Calu3 (cell line): Measurements from ENCODE around the gene SKI. TPM values are rescaled to one million over a fixed set of nuclear protein-coding genes. Genes with fewer than 3 reads are reported as not detected.

Experiments used
- BruUV-seq: library from RNA; stranded (reverse); fragments of 400-500 nt; replicated peaks from 2 replicates; lab custom pipeline; 2021; lab: Mats Ljungman, UMichigan
- CTCF ChIA-PET: fragments of 300-600 bp; sonication (Branson Sonifier 250); formaldehyde crosslinking; loops from one replicate; lab custom pipeline; 2022; ENCODE audit warnings: antibody characterized with exemption; lab: Charles Lee
- DNase-seq: peaks from one replicate; pipeline ENCODE4 v3.0.0; 2022
- H3K27ac Mint-ChIP-seq: one replicate; pipeline ENCODE4 v1.8.0; 2022; ENCODE audit warnings: mixed read lengths; ENCODE audit not compliant: unreplicated experiment
- H3K27me3 Mint-ChIP-seq: one replicate; pipeline ENCODE4 v1.8.0; 2022; ENCODE audit warnings: mixed read lengths; ENCODE audit not compliant: unreplicated experiment
- H3K36me3 Mint-ChIP-seq: one replicate; pipeline ENCODE4 v1.8.0; 2022; ENCODE audit warnings: mild to moderate bottlenecking, moderate library complexity, mixed read lengths; ENCODE audit not compliant: insufficient read depth, unreplicated experiment
- H3K4me1 Mint-ChIP-seq: one replicate; pipeline ENCODE4 v1.8.0; 2022; ENCODE audit warnings: mild to moderate bottlenecking, low read depth, mixed read lengths; ENCODE audit not compliant: unreplicated experiment
- H3K4me3 Mint-ChIP-seq: one replicate; pipeline ENCODE4 v1.8.0; 2022; ENCODE audit warnings: mild to moderate bottlenecking, low read depth, moderate library complexity, mixed read lengths; ENCODE audit not compliant: unreplicated experiment
- H3K9me3 Mint-ChIP-seq: one replicate; pipeline ENCODE4 v1.8.0; 2022; ENCODE audit warnings: low read depth, mixed read lengths; ENCODE audit not compliant: unreplicated experiment
- CTCF ChIP-seq: fragments of 200-600 bp; IDR thresholded peaks from one replicate; pipeline ENCODE4 v1.8.0; 2022; ENCODE audit warnings: antibody characterized with exemption; ENCODE audit not compliant: unreplicated experiment
- intact Hi-C: fragments of 100-400 bp; cut with micrococcal nuclease; formaldehyde crosslinking; loops from one replicate; pipeline ENCODE4 v1.10.0; 2022; ENCODE audit not compliant: unreplicated experiment
- total RNA-seq: library from RNA; stranded (reverse); gene quantifications from 2 replicates; pipeline ENCODE4 v1.2.3, GENCODE V29; 2022

Gene SKI
- total RNA-seq, 1 experiment from 2014 or later, result 33.8 TPM

GRCh38 chr1:2314273-2314802, 86.2 kb downstream of the SKI start:
- BruUV-seq, result no TSS peak
- no peaks in the 10 kb centered on the region for H3K4me1 Mint-ChIP-seq
- intact Hi-C loops, result loop anchor here (5.0 kb wide), 1 partner anchor 117 kb away; no protein-coding TSS in a partner anchor
- no peaks in the 10 kb centered on the region for H3K27me3 Mint-ChIP-seq
- no peak overlapping the region for H3K4me3 Mint-ChIP-seq
- H3K27ac Mint-ChIP-seq, result no peak overlapping the region
- no peak for TF ChIP-seq CTCF
- H3K36me3 Mint-ChIP-seq, result peaks cover 16% of the 10 kb centered on the region
- peak; percentile 57 for DNase-seq
- H3K9me3 Mint-ChIP-seq, result no peaks in the 10 kb centered on the region
- CTCF ChIA-PET, result interaction anchor here (0.9 kb wide), 1 partner anchor 7 kb away, joined by 3 read pairs; no protein-coding TSS in a partner anchor

- peak overlapping the region; percentile 39 for H3K4me3 Mint-ChIP-seq
- peaks cover 12% of the 10 kb centered on the region for H3K36me3 Mint-ChIP-seq
- no peaks in the 10 kb centered on the region for H3K9me3 Mint-ChIP-seq
- peak; percentile 49 for DNase-seq
- peak overlapping the region; percentile 30 for H3K27ac Mint-ChIP-seq
- CTCF ChIA-PET, result interaction anchor here (0.9 to 1.0 kb wide), 2 partner anchors 8 to 120 kb away, joined by 3 read pairs; partner anchors contain the start of gene FAAP20
- intact Hi-C loops, result loop anchor here (5.0 kb wide), 1 partner anchor 118 kb away; no protein-coding TSS in a partner anchor
- no TSS peak for BruUV-seq
- no peaks in the 10 kb centered on the region for H3K27me3 Mint-ChIP-seq
- no peaks in the 10 kb centered on the region for H3K4me1 Mint-ChIP-seq
- TF ChIP-seq CTCF, result peak; percentile 94
These were observed 86.9 kb downstream of the SKI start for GRCh38 chr1:2314803-2315673.

GRCh38 chr1:2315674-2316450, 87.7 kb downstream of the SKI start:
- H3K27me3 Mint-ChIP-seq, result no peaks in the 10 kb centered on the region
- H3K4me3 Mint-ChIP-seq, result peak overlapping the region; percentile 39

More at GRCh38 chr1:2315674-2316450, 87.7 kb downstream of the SKI start:
- TF ChIP-seq CTCF, result no peak
- peak overlapping the region; percentile 30 for H3K27ac Mint-ChIP-seq
- BruUV-seq, result no TSS peak
- intact Hi-C loops, result no loop called here
- H3K9me3 Mint-ChIP-seq, result no peaks in the 10 kb centered on the region
- CTCF ChIA-PET, result interaction anchor here (1.0 kb wide), 1 partner anchor 121 kb away, joined by 3 read pairs; the partner anchor contains the start of gene FAAP20
- H3K4me1 Mint-ChIP-seq, result no peaks in the 10 kb centered on the region
- no peak for DNase-seq
- peaks cover 7% of the 10 kb centered on the region for H3K36me3 Mint-ChIP-seq
